Esophagus muscularis mucosa (tissue), 4 donors: ENCODE data around the gene ABLIM3.
"Not testable (repeated sequence)": the region's sequence is repeated elsewhere in the genome, so short reads cannot be mapped to it uniquely, and the experiment has no call there.

ENCODE experiments used
- EP300 ChIP-seq: sonication (generic); formaldehyde crosslinking; IDR thresholded peaks from one replicate; pipeline ENCODE4 v1.6.1; 2017; ENCODE audit warnings: antibody characterized with exemption
- POLR2A ChIP-seq: fragments of 450-650 bp; IDR thresholded peaks from one replicate; pipeline ENCODE4 v1.6.1; 2017; ENCODE audit warnings: antibody characterized with exemption, moderate library complexity, mild to moderate bottlenecking, low read depth
- POLR2AphosphoS5 ChIP-seq, 2 donors: sonication (generic); formaldehyde crosslinking; IDR thresholded peaks; one replicate each; pipeline ENCODE4 v1.6.1; 2017; ENCODE audit warnings: antibody characterized with exemption in 2 of 2
- TF ChIP-seq, protein P1 (sequence below), 3 experiments: fragments of 200-600 bp in 2 of 3; fragments of 450-650 bp in 1 of 3; sonication (generic) in 2 of 3; IDR thresholded peaks; one replicate each; pipeline ENCODE4 v1.5.1; 2017 to 2019; ENCODE audit warnings: antibody characterized with exemption in 3 of 3, mild to moderate bottlenecking in 2 of 3, moderate library complexity in 1 of 3

DNA sequence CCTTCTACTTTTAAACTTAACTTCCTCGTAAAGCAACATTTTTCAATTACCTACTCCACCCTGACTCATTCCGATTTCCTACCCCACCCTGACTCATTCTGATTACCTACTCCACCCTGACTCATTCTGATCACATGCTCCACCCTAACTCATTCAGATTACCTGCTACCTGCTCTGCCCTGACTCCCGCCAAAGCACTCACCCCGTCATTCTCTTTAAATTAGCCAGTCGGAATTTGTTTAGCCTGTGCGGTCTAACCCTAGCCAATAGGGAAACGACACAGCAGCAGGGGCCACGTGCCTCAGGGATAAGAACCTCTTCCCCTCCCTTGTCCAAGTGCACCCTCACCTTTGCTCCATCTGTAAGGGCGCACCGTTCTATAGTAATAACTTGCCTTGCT lies 46.3 kb downstream of the ABLIM3 start:
- TF ChIP-seq, protein P1, sequence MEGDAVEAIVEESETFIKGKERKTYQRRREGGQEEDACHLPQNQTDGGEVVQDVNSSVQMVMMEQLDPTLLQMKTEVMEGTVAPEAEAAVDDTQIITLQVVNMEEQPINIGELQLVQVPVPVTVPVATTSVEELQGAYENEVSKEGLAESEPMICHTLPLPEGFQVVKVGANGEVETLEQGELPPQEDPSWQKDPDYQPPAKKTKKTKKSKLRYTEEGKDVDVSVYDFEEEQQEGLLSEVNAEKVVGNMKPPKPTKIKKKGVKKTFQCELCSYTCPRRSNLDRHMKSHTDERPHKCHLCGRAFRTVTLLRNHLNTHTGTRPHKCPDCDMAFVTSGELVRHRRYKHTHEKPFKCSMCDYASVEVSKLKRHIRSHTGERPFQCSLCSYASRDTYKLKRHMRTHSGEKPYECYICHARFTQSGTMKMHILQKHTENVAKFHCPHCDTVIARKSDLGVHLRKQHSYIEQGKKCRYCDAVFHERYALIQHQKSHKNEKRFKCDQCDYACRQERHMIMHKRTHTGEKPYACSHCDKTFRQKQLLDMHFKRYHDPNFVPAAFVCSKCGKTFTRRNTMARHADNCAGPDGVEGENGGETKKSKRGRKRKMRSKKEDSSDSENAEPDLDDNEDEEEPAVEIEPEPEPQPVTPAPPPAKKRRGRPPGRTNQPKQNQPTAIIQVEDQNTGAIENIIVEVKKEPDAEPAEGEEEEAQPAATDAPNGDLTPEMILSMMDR (IDR thresholded peaks at IDR 0.05) = not testable (repeated sequence)
- TF ChIP-seq EP300; POLR2AphosphoS5 (IDR thresholded peaks at IDR 0.05); POLR2A: not testable (repeated sequence)
